ENCODE measurements around the gene RNF157.
"Not testable (repeated sequence)": the region's sequence is repeated elsewhere in the genome, so short reads cannot be mapped to it uniquely, and the experiment has no call there.

The RNF157 gene

GRCh38 chr17:76232342-76232741 is 8.0 kb downstream of the RNF157 start:
- DNase-seq = no peak

DNA sequence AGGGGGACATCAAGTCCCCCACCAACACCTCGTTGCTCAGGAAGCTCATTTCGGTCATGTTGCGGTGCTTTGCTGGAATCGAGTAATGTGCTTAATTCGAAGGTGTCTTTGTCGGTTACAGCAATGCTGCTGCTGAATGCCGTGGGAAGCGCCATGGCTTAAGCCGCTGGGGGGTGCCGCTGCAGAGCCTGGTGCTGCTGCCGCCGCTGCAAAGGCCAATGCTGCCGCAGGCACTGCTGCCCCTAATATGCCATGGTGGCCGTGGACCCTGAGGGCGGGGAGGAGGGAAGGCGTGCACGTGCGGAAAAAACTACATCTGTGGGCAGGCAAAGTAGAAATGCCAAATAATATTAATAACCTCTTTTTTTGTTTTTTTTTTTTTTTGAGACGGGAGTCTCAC is 13.5 kb downstream of the RNF157 start:
- DNase-seq = not testable (repeated sequence)

GRCh38 chr17:76225373-76226086 is 14.8 kb downstream of the RNF157 start:
- DNase-seq = not testable (repeated sequence)

- DNase-seq = no peak
Measured at GRCh38 chr17:76223802-76224201, 16.5 kb downstream of the RNF157 start.

- DNase-seq = no peak
Measured at GRCh38 chr17:76219670-76220383, 20.5 kb downstream of the RNF157 start.

DNA sequence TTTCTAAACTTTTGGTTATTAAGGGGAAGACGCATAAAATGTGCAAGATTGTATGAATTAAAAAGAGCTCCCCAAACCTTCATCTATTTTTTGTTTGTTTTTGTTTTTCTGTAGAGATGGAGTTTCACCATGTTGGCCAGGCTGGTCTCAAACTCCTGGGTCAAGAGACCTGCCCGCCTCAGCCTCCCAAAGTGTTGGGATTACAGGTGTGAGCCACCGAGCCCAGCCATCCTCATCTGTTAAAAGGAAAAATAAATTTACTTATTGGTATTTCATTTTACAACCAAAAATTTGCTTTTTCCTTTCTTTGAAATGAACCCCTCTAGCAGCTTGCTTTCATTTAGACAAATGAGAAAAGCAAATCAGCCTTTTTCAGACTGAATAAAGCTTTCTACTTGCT is 23.2 kb downstream of the RNF157 start:
- DNase-seq = no peak

- DNase-seq = no peak
Measured at GRCh38 chr17:76213491-76213890, 26.8 kb downstream of the RNF157 start.

- no peak for DNase-seq
Measured at GRCh38 chr17:76208120-76208519, 32.2 kb downstream of the RNF157 start.

- DNase-seq = no peak
Measured at GRCh38 chr17:76207275-76208059, 32.8 kb downstream of the RNF157 start.

- not testable (repeated sequence) for DNase-seq
Measured at GRCh38 chr17:76205542-76206144, 34.6 kb downstream of the RNF157 start.

DNA sequence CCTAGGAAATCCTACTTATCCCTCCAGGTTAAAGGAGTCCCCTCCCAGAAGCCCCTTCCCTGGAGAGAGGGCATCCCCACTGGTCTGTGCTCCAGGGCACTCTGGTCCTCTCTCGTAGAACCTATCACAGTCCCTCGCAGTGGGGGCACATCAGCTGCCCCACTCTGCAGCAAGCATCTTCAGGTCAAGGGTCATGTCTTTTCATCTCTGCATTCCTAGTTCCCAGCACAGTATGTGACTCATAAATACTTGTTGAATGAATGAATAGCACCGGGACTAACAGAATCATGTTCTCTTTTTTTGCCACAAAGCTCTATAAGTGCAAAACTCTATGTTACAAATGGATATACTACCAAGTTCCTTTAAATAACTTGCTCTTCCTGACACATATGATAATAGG is 36.0 kb downstream of the RNF157 start:
- no peak for DNase-seq

DNA sequence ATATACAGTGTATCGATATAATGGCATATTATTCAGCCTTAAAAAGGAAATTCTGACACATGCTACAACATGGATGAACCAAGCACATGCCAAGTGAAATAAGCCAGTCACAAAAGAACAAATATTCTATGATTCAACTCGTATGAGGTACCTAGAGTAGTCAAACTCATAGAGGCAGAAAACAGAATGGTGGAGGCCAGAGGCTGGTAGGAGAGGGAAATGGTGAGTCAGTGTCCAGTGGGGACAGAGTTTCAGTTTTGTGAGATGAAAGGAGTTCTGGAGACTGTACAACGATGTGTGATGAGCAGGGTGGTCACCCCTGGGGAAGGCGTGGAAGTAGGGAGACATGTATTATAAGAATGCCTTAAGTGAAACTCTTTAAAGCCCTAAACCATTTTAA is 39.9 kb downstream of the RNF157 start:
- DNase-seq = no peak

GRCh38 chr17:76199469-76199868 is 40.8 kb downstream of the RNF157 start:
- DNase-seq = no peak

- DNase-seq = no peak
Measured at GRCh38 chr17:76198702-76199101, 41.6 kb downstream of the RNF157 start.

- no peak for DNase-seq
Measured at GRCh38 chr17:76197911-76198310, 42.4 kb downstream of the RNF157 start.

GRCh38 chr17:76196675-76197074 is 43.6 kb downstream of the RNF157 start:
- no peak for DNase-seq

DNA sequence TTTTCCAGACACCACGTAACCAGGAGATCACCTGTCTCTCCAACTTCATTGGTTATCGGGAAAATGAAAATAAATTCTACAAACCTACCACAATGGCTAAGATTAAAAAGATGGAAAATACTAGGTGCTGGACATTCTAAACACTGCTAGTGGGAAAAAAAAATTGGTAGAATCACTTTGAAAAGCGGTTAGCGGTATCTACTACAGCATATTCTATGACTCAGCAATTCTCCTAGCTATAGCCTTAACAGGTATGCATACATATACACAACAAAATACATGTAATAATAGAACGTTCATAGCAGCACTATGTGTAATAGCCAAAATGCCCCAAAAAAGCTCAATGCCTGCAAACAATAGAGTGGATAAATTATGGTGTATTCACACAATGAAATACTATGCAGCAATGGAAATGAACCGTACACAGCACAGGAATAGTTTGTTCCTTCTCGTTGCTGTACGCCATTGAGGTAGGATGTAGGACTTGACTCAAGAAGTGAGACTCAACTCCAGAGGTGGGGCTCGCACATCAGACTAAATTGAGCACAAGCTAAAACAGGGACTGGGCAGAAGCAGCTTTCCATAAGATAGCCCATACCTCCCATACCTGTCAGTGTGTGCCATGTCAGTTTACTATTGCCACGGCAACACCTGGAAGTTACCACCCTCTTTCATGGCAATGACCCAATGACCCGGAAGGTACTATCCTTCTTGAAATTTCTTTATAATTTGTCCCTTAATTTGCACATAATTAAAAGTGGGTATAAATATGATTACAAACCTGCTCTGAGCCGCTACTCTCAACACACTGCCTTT is 44.8 kb downstream of the RNF157 start:
- DNase-seq = no peak

DNA sequence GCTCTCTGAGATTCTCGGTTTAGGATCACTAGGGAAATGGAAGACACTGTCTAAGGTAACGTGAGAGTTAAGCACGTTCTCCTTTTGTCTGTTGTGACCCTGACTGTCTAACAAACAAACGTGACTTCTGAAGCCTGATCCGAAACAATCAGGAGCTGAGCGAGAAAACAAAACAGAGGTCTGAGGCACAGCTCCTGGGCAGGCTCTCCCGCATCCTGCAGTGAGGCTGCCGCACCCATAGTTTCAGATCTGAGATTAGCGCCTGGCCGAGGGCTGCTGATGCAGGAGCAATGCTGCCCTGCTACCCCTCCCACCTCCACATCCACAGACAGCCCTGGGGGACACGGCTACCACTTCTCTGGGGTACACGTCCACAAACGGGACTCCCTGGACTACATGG is 46.7 kb downstream of the RNF157 start:
- no peak for DNase-seq

- DNase-seq = no peak
Measured at GRCh38 chr17:76191896-76192295, 48.4 kb downstream of the RNF157 start.

- no peak for DNase-seq
Measured at GRCh38 chr17:76189741-76190140, 50.6 kb downstream of the RNF157 start.

DNA sequence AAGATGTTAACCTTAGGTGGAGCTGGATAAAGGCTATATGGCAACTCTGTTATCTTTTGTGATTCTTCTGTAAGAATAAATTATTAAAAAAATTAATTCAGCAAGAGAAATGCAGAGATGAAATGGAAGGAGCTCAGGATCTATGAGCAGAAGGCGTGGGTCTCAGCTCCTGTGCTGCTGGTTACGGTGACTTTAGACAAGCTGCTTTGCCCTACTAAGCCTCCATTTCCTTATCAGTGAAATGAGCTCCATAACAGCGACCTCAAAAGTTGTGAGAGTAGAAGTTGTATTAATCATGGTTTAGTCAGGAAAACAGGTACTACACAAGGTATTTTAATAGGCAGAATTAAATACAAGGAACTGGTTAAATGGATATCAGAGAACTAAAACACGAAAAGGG is 51.0 kb downstream of the RNF157 start:
- no peak for DNase-seq

GRCh38 chr17:76188213-76189016 is 51.9 kb downstream of the RNF157 start:
- no peak for DNase-seq
